Measurements from ENCODE around the gene ENTPD6.

ENTPD6 gene

DNA sequence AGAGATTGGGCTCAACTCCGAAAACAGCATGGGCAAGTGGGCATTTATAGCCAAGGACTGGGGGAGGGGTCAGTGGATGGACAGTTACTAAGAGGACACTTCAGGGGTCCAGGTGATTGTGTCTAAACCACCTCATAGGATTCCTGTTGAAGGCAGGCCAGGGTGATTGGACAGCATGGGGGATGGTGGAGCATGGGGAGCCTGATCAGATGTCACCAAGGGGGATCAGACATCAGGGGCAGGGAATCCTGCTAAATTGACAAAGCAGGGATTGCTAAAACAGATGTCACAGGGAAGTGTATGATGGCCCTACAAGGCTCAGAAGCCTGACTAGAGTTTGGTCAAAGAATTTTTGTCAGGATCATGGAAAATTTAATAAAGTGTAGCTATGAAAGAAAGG lies 49.9 kb downstream of the ENTPD6 start:
- DNase-seq, result no peak

DNA sequence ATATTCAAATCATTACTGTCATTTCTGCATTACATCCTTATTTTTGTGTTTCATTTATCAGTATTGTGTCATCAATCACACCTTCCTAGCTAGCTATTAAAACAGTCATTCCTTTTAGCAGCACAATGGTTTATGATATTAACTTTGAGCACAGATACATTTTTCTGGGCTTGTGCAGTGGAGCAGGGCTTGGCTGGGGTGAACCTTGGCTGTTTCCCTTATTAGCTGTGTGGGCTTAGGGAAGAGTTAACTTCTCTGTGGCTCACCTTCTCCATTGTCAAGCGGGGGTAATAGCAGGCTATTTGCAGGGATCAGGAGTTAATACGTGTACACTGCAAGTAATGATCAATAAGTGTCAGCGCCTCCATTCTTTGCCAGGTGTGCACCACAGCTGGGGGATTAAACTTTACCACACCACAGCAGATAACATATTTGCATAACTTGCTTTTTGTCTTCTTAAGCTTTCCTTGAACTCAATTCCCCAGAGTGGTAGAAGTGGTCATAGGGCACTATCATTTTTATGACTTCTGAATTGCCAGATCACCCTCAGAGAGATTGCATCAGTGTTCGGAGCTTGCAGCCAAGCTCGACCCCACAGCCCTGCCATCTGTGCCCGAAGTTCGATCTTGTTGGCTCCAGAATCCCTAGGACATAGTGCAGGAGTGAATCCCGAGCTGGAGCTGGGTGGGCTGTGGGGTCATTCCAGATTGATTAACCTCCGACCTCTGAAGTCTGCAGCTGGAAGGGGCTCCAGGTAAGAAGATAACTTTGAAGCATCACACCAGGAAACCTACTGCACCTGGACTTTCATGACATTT lies 50.9 kb downstream of the ENTPD6 start:
- DNase-seq, result no peak

DNA sequence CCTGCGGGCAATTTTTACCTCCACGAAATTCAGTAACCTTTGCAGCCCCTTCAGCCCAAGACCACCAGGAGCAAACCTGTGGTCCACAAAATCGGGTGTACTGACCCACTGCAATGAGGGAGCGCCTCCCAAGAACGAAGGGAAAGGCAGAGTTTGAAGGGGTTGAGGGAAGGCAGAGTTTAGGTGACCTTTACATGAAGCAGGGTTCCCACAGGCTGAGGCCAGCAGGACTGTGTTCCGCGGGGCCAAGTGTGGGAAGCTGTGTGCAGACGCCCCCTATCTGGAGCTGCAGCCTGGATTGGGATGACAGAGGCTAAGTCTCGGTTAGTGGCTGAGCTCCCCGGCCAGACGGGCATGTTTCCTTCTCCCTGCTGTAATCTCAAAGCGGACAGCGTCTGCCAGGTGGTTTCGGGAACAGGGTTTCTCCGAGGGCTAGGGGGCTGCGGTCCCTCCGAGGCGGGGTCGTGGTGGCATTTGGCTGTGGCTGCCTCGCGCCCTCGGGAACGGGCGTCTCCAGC lies 51.5 kb downstream of the ENTPD6 start:
- DNase-seq, result no peak

- DNase-seq, result no peak
These were observed 52.0 kb downstream of the ENTPD6 start for GRCh38 chr20:25247518-25247955.

DNA sequence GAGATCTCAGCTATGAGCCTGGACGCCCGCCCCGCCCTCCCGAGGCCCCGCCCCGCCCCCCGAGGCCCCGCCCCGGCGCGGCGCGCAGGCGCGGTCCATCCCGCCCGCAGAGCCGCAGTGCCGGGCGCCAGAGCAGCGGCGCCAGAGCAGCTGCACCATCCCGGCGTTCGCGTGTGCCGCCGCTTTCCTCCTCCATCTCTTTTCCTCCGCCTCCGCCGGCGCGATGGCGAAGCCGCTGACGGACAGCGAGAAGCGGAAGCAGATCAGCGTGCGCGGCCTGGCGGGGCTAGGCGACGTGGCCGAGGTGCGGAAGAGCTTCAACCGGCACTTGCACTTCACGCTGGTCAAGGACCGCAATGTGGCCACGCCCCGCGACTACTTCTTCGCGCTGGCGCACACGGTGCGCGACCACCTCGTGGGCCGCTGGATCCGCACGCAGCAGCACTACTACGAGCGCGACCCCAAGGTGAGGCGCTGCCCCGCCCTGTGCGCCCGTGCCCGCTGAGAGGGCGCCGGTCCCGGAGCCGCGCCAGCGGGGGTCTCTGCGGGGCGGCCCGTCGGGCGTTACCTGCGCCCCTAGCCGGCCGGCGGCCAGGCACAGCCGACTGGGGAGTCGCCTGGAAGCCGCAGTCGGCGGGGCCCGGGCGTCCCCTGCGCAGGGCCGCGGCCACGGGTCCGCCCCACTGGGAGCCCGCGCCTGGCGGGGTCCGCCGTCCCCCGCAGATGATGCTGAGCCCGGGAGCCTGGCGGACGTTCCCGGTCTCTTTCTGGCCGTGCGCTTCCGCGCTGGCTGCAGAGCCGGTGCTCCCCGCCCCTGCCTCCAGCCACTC lies 52.7 kb downstream of the ENTPD6 start, which contains the start of gene PYGB:
Gene PYGB, plus strand, starts transcription at position 130 of the 830 bp plus-strand sequence. Its CDS starts 94 bp downstream, at position 224.
- DNase-seq, result peak; percentile 88

GRCh38 chr20:25248786-25249172 lies 53.3 kb downstream of the ENTPD6 start:
- DNase-seq, result no peak

GRCh38 chr20:25249198-25249931 lies 53.9 kb downstream of the ENTPD6 start:
- no peak for DNase-seq

DNA sequence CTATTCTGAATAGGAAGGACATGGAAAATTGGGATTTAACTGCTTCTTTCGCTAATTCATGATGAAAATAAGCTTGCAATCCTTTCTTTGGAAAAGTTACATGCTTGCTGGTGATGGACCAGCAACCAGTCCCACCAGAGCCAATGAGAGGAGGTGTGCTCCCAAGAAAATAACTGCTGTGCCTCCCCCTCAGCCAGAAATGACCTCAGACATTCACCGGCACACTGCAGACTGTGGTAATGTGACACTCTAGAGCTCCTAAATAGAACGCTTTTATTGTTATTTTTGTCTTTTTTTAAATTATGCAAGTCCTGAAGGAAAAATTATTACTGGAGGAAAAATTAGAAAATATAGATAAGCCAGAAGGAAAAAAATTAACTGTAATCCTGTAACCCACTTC lies 55.0 kb downstream of the ENTPD6 start:
- no peak for DNase-seq

DNA sequence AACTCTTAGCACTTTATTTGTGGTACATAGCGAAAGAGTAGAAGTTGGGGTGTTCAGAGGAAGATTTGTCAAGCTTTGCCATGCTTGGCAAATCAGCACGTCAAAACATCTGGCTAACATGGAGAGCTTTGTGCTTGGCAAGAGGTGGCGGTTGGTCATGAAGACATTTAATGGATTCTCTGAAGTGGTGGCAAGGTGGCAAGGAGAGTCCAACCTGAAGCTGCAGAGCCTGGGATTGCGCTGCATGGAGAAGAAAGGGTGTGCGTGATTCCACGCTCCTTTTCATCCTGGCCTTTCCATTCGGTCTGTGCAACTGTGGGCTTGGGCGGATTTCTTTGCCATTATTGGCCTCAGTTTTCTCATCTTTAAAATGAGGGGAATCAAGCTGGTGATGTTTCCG lies 55.5 kb downstream of the ENTPD6 start:
- no peak for DNase-seq

DNA sequence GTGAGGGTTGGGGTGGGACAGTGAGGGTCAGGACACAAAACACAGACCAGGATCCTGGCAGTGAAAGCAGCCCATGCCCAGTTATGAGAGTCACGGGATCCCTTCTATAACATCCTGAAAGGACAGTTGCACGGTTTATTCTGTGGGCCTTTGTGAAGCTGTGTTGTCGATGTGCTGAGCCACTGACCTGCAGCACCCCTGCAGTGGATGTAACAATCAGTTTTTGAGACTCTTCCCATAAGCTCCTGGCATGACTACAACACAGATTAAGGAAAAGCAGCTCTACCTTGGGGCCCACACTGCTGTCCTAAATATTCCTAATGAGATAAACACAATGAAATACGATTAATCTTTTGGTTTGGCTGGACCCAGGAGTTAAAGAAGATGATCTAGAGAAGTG lies 56.0 kb downstream of the ENTPD6 start:
- DNase-seq, result no peak

- DNase-seq, result no peak
These were observed 56.7 kb downstream of the ENTPD6 start for GRCh38 chr20:25252230-25252651.

DNA sequence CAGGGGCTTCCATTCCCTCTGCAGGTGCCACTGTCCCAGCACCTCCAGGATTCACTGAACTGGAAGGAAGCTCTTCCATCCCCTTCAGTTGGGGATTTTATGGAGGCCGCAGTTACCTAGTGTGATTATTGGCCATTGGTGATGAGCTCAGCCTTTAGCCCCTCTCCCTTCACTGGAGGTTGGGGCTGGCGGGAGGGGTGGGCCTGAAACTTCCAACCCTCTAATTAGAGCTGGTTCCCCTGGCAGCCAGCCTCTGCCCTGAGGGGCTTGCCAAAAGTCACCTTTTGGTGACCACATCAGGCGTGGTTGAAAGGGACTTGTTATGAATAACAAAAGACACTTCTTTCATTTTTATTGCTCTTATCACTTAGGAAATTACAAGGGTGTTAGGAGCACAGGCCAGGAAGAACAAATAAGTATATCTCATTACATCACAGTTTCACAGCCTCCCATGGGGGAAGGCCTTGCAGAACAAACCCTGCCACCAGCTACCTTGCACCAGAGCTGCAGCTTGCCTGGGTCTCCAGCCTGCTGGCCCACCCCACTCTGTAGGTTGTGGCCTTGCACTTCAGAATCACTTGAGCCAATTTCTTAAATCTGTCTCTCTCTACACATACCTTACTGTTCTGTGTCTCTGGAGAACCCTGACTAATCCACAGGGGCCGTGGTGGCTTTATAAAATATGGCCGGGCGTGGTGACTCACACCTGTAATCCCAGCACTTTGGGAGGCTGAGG lies 57.3 kb downstream of the ENTPD6 start:
- DNase-seq, result no peak

DNA sequence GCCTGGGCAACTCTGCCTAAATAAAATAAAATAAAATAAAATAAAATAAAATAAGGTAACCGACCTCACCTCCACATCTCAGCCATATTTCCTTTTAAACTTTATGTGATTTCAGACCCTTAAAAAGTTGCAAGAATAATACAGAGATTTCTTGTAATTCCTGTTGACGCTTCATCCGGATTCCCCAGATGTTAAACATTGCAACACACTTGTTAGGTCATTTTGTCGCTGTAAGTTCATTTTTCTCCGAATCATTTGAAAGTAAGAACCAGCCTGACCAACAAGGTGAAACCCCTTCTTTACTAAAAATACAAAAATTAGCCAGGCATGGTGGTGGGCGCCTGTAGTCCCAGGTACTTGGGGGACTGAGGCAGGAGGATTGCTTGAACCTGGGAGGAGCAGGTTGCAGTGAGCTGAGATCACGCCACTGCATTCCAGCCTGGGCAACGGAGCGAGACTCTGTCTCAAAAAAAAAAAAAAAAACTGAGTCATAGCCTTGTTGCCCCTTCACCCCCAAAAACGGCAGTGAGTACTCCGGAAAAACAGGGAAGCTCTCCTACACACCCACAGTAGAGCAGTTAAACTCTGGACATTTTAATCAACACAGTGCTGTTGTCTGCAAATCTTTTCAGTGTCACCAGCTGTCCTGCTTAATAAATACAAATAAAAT lies 58.2 kb downstream of the ENTPD6 start:
- DNase-seq, result no peak

GRCh38 chr20:25254571-25254970 lies 59.1 kb downstream of the ENTPD6 start:
- DNase-seq, result no peak

- no peak for DNase-seq
These were observed 59.6 kb downstream of the ENTPD6 start for GRCh38 chr20:25254986-25255680.

DNA sequence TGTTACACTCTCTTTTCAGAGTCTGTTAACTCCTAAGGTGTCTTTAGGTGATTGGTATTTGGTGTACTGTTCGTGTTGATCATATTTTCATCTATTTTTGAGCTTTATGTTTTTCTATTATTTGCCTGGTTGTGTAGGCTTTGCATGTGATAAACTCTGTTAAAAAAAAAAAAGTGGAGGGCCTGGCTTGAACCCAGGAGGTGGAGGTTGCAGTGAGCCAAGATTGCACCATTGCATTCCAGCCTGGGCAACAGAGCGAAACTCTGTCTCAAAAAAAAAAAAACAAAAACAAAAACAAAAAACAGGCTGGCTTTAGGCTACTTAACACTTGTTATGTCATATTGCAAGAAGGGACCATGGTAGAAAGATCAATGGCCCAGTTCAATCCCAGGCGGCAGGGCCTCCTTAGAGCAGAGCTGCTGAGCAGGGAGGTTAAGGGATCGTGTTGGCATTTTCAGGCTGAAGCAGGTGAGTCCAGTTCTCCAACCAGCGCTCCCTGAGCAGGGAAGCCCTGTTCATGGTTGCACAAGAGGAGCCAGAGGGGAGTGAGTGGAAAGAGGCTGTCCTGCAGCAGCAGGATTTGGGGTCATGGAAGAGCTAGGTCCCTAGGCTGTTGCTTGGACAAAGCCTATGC lies 60.8 kb downstream of the ENTPD6 start:
- no peak for DNase-seq

- no peak for DNase-seq
These were observed 61.6 kb downstream of the ENTPD6 start for GRCh38 chr20:25257130-25257529.

GRCh38 chr20:25257756-25258475 lies 62.4 kb downstream of the ENTPD6 start:
- no peak for DNase-seq

GRCh38 chr20:25258476-25258805 lies 62.9 kb downstream of the ENTPD6 start:
- DNase-seq, result no peak

GRCh38 chr20:25258828-25259227 lies 63.3 kb downstream of the ENTPD6 start:
- no peak for DNase-seq

All from NCI-H510A (cell line).